ENCODE results near the gene ARHGEF4. TPM values are rescaled to one million over a fixed set of nuclear protein-coding genes. Genes with fewer than 3 reads are reported as not detected.

Gene ARHGEF4
- total RNA-seq, 1 donor from 2014 or later: 5.1 TPM

GRCh38 chr2:130814931-130815680 is 21.6 kb upstream of the ARHGEF4 start:
- ATAC-seq (ENCODE audit: poor library complexity): no peak
- intact Hi-C loops (cut with DNase I): no loop called here

GRCh38 chr2:130818809-130819208 is 17.9 kb upstream of the ARHGEF4 start:
- no peak for ATAC-seq (ENCODE audit: poor library complexity)
- no peak for DNase-seq
- intact Hi-C loops (cut with DNase I): no loop called here

More at GRCh38 chr2:130814931-130815680, 21.6 kb upstream of the ARHGEF4 start:
- DNase-seq: no peak

- intact Hi-C loops (cut with DNase I): no loop called here
- DNase-seq (no peak), ATAC-seq (ENCODE audit: poor library complexity) (no peak)
Measured at GRCh38 chr2:130819226-130819607, 17.5 kb upstream of the ARHGEF4 start.

- ATAC-seq (ENCODE audit: poor library complexity): peak; percentile 85
- intact Hi-C loops (cut with DNase I): no loop called here
- no peak for DNase-seq
Measured at GRCh38 chr2:130819608-130820278, 17.0 kb upstream of the ARHGEF4 start.

GRCh38 chr2:130820279-130820861 is 16.3 kb upstream of the ARHGEF4 start:
- intact Hi-C loops (cut with DNase I): no loop called here
- ATAC-seq (ENCODE audit: poor library complexity) (peak; percentile 88), DNase-seq (peak; percentile 53)

- no peak for ATAC-seq (ENCODE audit: poor library complexity)
- intact Hi-C loops (cut with DNase I): no loop called here
- no peak for DNase-seq
Measured at GRCh38 chr2:130821867-130822266, 14.8 kb upstream of the ARHGEF4 start.

GRCh38 chr2:130822766-130823165 is 13.9 kb upstream of the ARHGEF4 start:
- DNase-seq (peak; percentile 35), ATAC-seq (ENCODE audit: poor library complexity) (no peak)
- intact Hi-C loops (cut with DNase I): no loop called here

- ATAC-seq (ENCODE audit: poor library complexity) (no peak), DNase-seq (peak; percentile 30)
- intact Hi-C loops (cut with DNase I): no loop called here
Measured at GRCh38 chr2:130823171-130823885, 13.4 kb upstream of the ARHGEF4 start.

- intact Hi-C loops (cut with DNase I): no loop called here
- ATAC-seq (ENCODE audit: poor library complexity) (no peak), DNase-seq (peak; percentile 17)
Measured at GRCh38 chr2:130823886-130824491, 12.7 kb upstream of the ARHGEF4 start.

- ATAC-seq (ENCODE audit: poor library complexity) (no peak), DNase-seq (peak; percentile 27)
- intact Hi-C loops (cut with DNase I): no loop called here
Measured at GRCh38 chr2:130824492-130825061, 12.1 kb upstream of the ARHGEF4 start.

GRCh38 chr2:130825231-130825965 is 11.3 kb upstream of the ARHGEF4 start:
- ATAC-seq (ENCODE audit: poor library complexity) (no peak), DNase-seq (no peak)
- intact Hi-C loops (cut with DNase I): no loop called here

GRCh38 chr2:130825966-130826253 is 10.8 kb upstream of the ARHGEF4 start:
- ATAC-seq (ENCODE audit: poor library complexity) (no peak), DNase-seq (no peak)
- intact Hi-C loops (cut with DNase I): no loop called here

- DNase-seq: peak; percentile 12
- intact Hi-C loops (cut with DNase I): no loop called here
- ATAC-seq (ENCODE audit: poor library complexity): no peak
Measured at GRCh38 chr2:130826419-130826818, 10.3 kb upstream of the ARHGEF4 start.

GRCh38 chr2:130826821-130827501 is 9.8 kb upstream of the ARHGEF4 start:
- DNase-seq: no peak
- intact Hi-C loops (cut with DNase I): no loop called here
- no peak for ATAC-seq (ENCODE audit: poor library complexity)

GRCh38 chr2:130827502-130828251 is 9.0 kb upstream of the ARHGEF4 start:
- intact Hi-C loops (cut with DNase I): no loop called here
- no peak for ATAC-seq (ENCODE audit: poor library complexity)
- DNase-seq: no peak

- DNase-seq (no peak), ATAC-seq (ENCODE audit: poor library complexity) (no peak)
- intact Hi-C loops (cut with DNase I): no loop called here
Measured at GRCh38 chr2:130828461-130828860, 8.3 kb upstream of the ARHGEF4 start.

GRCh38 chr2:130829015-130829414 is 7.7 kb upstream of the ARHGEF4 start:
- no peak for ATAC-seq (ENCODE audit: poor library complexity)
- intact Hi-C loops (cut with DNase I): no loop called here
- no peak for DNase-seq

Measured in Right ventricle myocardium superior (tissue), 1 donor.